VCaP (cell line): Measurements from ENCODE around the gene C1QTNF9B.

Source experiments
- H3K27ac ChIP-seq: fragments of 450-650 bp; 2 replicates; pipeline ENCODE4 v1.5.1; 2017
- CTCF ChIP-seq: fragments of 450-650 bp; conservative IDR thresholded peaks from 2 replicates; pipeline ENCODE4 v1.5.1; 2017; ENCODE audit warnings: mild to moderate bottlenecking, moderate library complexity

C1QTNF9B gene

GRCh38 chr13:23861310-23861709 is 36.0 kb downstream of the C1QTNF9B start:
- no peak overlapping the region for H3K27ac ChIP-seq
- no peak for TF ChIP-seq CTCF

- no peak overlapping the region for H3K27ac ChIP-seq
- TF ChIP-seq CTCF = no peak
Observed at GRCh38 chr13:23859904-23860303, 37.4 kb downstream of the C1QTNF9B start.

DNA sequence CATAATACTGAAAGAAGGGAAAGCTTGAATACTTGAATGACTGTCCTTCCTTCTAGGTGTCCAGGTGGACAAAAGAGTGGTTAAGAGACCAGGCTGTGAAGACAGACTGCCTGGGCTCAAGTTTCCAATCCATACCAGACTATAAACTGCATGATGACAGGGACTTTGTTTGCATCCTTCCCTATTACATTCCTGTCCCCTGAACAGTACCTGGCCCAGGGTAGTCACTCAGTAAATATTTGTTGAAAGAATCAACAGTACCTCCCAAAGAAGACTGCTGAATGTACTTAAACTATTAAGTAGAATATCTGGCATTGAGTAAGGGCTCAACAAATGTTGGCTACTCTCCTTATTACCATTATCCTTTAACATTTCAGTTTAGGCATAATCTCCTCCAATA is 37.8 kb downstream of the C1QTNF9B start:
- no peak for TF ChIP-seq CTCF
- H3K27ac ChIP-seq = no peak overlapping the region

DNA sequence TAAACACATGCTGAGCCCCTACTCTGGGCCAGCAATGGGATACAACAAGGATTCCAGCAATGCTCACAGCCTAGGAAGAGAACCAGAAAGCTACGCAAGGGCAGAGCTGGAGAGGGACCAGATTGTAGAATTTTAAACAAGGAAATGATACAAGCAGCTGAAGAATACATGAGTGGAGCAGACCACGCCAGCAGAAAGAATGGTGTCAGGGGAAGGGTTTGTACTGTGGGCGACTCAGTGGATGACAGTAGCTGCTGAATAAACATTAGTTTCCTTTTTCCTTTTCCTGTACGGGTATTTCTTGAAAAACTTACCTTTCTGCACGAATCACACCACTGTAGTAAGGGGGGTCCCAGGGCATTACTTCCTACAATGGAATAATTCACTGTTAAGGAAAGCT is 38.8 kb downstream of the C1QTNF9B start:
- no peak overlapping the region for H3K27ac ChIP-seq
- TF ChIP-seq CTCF = no peak

DNA sequence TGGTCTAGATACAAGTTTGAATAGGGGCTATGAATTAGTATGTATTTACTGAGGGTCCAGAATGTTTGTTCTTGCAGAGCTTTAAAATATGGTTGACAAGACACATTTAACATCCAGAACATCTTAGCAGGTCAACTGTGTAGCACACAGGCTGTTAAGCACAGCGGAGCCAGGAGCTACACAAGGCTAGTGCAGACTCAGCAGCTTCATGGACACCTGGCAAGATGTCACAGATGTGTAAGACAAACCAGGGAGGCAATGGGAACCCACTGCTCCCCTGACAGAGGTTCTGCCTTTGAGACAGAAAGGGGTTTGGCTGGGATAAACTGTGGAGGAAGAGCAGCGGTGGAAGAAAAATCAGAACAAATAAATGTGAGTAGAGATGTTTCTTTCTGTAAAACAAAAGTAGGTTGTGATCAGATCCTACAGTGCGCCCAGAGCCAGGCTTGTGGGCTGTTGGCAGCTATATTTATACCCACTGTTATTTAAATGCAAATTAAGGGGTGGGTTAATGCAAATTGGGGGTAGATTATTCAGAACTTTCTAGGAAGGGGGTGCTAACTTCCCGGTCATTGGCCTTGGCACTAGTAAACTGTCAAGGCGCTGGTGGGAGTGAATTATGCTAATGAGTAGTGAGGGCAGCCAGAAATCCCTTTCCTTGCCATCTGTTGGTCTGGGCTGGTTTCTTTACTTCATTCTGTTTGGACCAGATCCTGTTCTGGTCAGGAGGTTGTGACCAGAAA is 41.1 kb downstream of the C1QTNF9B start:
- TF ChIP-seq CTCF = no peak
- no peak overlapping the region for H3K27ac ChIP-seq

DNA sequence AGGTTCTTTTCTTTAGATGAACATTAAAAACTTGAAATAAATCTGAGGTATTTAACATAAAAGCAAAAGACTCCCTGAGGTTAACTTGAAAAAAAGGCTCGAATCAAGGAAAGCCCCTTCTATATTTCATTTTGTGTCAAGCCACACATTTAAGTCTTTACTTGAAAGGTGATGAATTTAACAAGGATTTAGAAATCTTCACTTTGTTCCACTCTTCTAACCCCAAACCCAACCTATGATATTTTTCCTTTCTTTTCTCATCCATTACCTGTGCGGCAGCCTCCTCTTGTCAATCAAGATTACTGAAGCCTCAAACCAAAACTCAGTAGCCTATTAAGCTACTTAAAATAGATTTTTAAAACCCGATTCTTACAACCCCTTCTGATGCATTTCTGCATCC is 41.9 kb downstream of the C1QTNF9B start:
- TF ChIP-seq CTCF = no peak
- no peak overlapping the region for H3K27ac ChIP-seq

DNA sequence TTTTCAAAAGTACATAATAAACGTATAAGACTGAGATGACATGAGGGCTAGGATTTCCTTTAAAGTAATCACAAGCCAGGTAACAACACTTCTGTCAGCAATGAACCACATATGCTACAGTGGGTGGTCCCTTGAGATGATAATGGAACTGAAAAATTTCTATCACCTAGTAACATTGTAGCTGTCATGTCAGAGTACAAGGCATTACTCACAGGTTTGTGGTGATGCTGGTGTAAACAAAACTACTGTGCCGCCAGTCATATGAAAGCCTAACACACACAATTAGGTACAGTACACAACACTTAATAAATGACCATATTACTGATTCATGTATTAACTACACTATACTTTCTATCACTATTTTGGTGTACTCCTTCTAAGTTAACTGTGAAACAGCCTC is 45.0 kb downstream of the C1QTNF9B start:
- no peak overlapping the region for H3K27ac ChIP-seq
- no peak for TF ChIP-seq CTCF
